Heart left ventricle (tissue), 16 donors: ENCODE results near the gene LAIR2. TPM values are rescaled to one million over a fixed set of nuclear protein-coding genes. Genes with fewer than 3 reads are reported as not detected.

Experiments
- ATAC-seq, 4 donors: fragments of 200-7000 bp; cut with Tn5 transposase; one replicate each; pipeline ENCODE4 v1.9.1; 2020 to 2022; ENCODE audit warnings: moderate library complexity in 4 of 4, mild to moderate bottlenecking in 3 of 4, moderate number of reproducible peaks in 1 of 4
- DNase-seq, 5 donors: peaks; one replicate each; pipeline ENCODE4 v3.0.0-alpha.2; 2020
- H3K27ac ChIP-seq, 12 donors: fragments of 200-600 bp; sonication (generic) in 4 of 12; one replicate each; pipeline versions ENCODE4 v1.5.0 to v1.8.0; 2016 to 2022; ENCODE audit warnings: mild to moderate bottlenecking in 2 of 12
- H3K27me3 ChIP-seq, 9 donors: fragments of 200-600 bp; sonication (generic) in 2 of 9; one replicate each; pipeline versions ENCODE4 v1.5.1 to v1.8.0; 2016 to 2022; ENCODE audit warnings: mild to moderate bottlenecking in 3 of 9
- H3K36me3 ChIP-seq, 9 donors: fragments of 200-600 bp; sonication (generic) in 2 of 9; one replicate each; pipeline versions ENCODE4 v1.5.0 to v1.8.0; 2018 to 2022; ENCODE audit warnings: mild to moderate bottlenecking in 2 of 9
- H3K4me1 ChIP-seq, 12 donors: fragments of 200-600 bp; sonication (generic) in 4 of 12; one replicate each; pipeline versions ENCODE4 v1.5.0 to v1.8.0; 2016 to 2022; ENCODE audit warnings: mild to moderate bottlenecking in 3 of 12
- H3K4me3 ChIP-seq, 12 donors: fragments of 200-600 bp; sonication (generic) in 4 of 12; one replicate each; pipeline versions ENCODE4 v1.5.0 to v1.8.0; 2017 to 2022; ENCODE audit warnings: mild to moderate bottlenecking in 9 of 12, moderate library complexity in 4 of 12
- H3K9me3 ChIP-seq, 12 donors: fragments of 200-600 bp; sonication (generic) in 4 of 12; one replicate each; pipeline versions ENCODE4 v1.5.0 to v1.8.0; 2016 to 2022; ENCODE audit warnings: mild to moderate bottlenecking in 1 of 12
- CTCF ChIP-seq, 12 donors: fragments of 200-600 bp; sonication (generic) in 4 of 12; IDR thresholded peaks; one replicate each; pipeline versions ENCODE4 v1.5.0 to v1.8.0; 2018 to 2022; ENCODE audit warnings: antibody characterized with exemption in 12 of 12, mild to moderate bottlenecking in 5 of 12
- POLR2A ChIP-seq, 2 donors: fragments of 450-650 bp; IDR thresholded peaks; one replicate each; pipeline ENCODE4 v1.6.1; 2017; ENCODE audit warnings: antibody characterized with exemption in 2 of 2, mild to moderate bottlenecking in 2 of 2, moderate library complexity in 2 of 2
- WGBS, 4 donors: extraction: QIAGEN DNeasy Blood & Tissue Kit in 2 of 4; methylation state at CpG; one replicate each; pipeline versions ENCODE4 v1.1.5 to v1.1.7; 2013 to 2018; 5-methylcytosine and 5-hydroxymethylcytosine counted together
- intact Hi-C, 10 donors: fragments of 100-400 bp; cut with DNase I; formaldehyde crosslinking; loops; one replicate each; pipeline versions ENCODE4 v1.11.1 to v1.14.2; 2022
- polyA plus RNA-seq, 2 donors: library from polyadenylated mRNA; stranded (reverse); fragments of 200-250 nt; gene quantifications; one replicate each; pipeline ENCODE4 v1.2.3, GENCODE V29; 2013
- total RNA-seq, 9 donors: library from RNA; depleted of rRNA in 2 of 9; stranded (reverse); fragments of >200 nt in 2 of 9; fragmentation: NEBNext Ultra II Directional in 3 of 9; extraction: Animal tissue kit (Norgen Biotek cat#: 25700) in 3 of 9; gene quantifications; one replicate each; pipeline versions ENCODE4 v1.1.0 to v1.2.4, GENCODE V29; 2016 to 2023
- donor health status: ischemic (EF 13 %, LVEDD 7.1; RV severe dilation, severe dysfunction).
- donor health status: healthy with polysubstance abuse.
- donor health status: DM: no; HTN: yes; CAD: no.
- donor health status: DM: no; HTN: no; CAD: no.
- donor health status: ischemic (EF 25% LVEDD 6.9; RV normal size, moderate dysfunction).
- donor health status: ischemic (EF 25% LVEDD 5.7; RV mildly dilated, moderate dysfunction).
- donor health status: healthy.
- donor health status: DM: yes; HTN: yes; CAD: no.
- donor health status: ischemic (EF 35%, LVEDD 5.7; RV mildly dilated, moderate dysfunction).
- donor health status: nonischemic (EF 11% LVEDD 7.7; RV severe dilation, severe dysfunction).
- donor health status: DM: yes; HTN: yes; CAD: no.
- donor health status: PGD.
- donor health status: ischemic (EF 29% LVEDD 5.4; RV normal size, mild dysfunction).
- donor health status: nonischemic (EF 23%, LVEDD 6.1; RV moderate dilation, normal function).

The LAIR2 gene
- total and polyA plus RNA-seq, 11 donors, result 2.4 TPM; not detected in 10

- intact Hi-C loops, result no loop called here
- no peak overlapping the region for H3K27ac ChIP-seq
- no peaks in the 10 kb centered on the region for H3K36me3 ChIP-seq
- peaks cover 0 to 23% (median 0%) of the 10 kb centered on the region in 9 donors for H3K27me3 ChIP-seq
- ATAC-seq, result no peak
- peaks cover 0 to 11% (median 0%) of the 10 kb centered on the region in 12 donors for H3K4me1 ChIP-seq
- WGBS, 4 donors, result 67 to 82% (median 72%) methylated on average over 1 of the region's 1 CpG
- TF ChIP-seq CTCF (IDR thresholded peaks at IDR 0.05) (no peak), POLR2A (IDR thresholded peaks at IDR 0.05) (no peak)
- H3K9me3 ChIP-seq, result no peaks in the 10 kb centered on the region
- no peak overlapping the region for H3K4me3 ChIP-seq
- no peak for DNase-seq
These were observed 53.6 kb downstream of the LAIR2 start for GRCh38 chr19:54556194-54556593.

- ATAC-seq, result no peak
- no peaks in the 10 kb centered on the region for H3K9me3 ChIP-seq
These were observed 55.7 kb downstream of the LAIR2 start for GRCh38 chr19:54558339-54558738.

More at GRCh38 chr19:54558339-54558738, 55.7 kb downstream of the LAIR2 start:
- no peaks in the 10 kb centered on the region for H3K36me3 ChIP-seq
- no peaks in the 10 kb centered on the region for H3K4me1 ChIP-seq
- WGBS, 4 donors, result 40 to 63% (median 58%) methylated on average over 3 of the region's 3 CpGs
- peaks cover 0 to 16% (median 0%) of the 10 kb centered on the region in 9 donors for H3K27me3 ChIP-seq
- H3K27ac ChIP-seq, result no peak overlapping the region
- no peak for DNase-seq
- intact Hi-C loops, result no loop called here
- no peak overlapping the region for H3K4me3 ChIP-seq
- TF ChIP-seq CTCF (IDR thresholded peaks at IDR 0.05) (no peak), POLR2A (IDR thresholded peaks at IDR 0.05) (no peak)

Other genes starting within 250 kb of the LAIR2 start
- 10 to 100 TPM in 2 of 9 donors, 1 to 10 TPM in 7; 1.8 to 22.2 (median 3.9) TPM for gene LILRB5, start 245.6 kb upstream of the LAIR2 start, total RNA-seq
- gene LILRB5, start 245.6 kb upstream of the LAIR2 start, polyA plus RNA-seq, result 1 to 10 TPM; 1.4 to 4.0 TPM
- gene LILRB2, start 221.7 kb upstream of the LAIR2 start, total RNA-seq, result 10 to 100 TPM in 2 of 9 donors, 1 to 10 TPM in 6, under 1 TPM in 1; 0.83 to 43.6 (median 1.7) TPM
- 1 to 10 TPM; 1.2 to 2.7 TPM for gene LILRB2, start 221.7 kb upstream of the LAIR2 start, polyA plus RNA-seq
- 10 to 100 TPM in 1 of 9 donors, 1 to 10 TPM in 6, under 1 TPM in 1, not detected in 1; 0.27 to 16.2 (median 1.5) TPM for gene LILRA5, start 189.7 kb upstream of the LAIR2 start, total RNA-seq
- gene LILRA5, start 189.7 kb upstream of the LAIR2 start, polyA plus RNA-seq, result 1 to 10 TPM in 1 of 2 donors, under 1 TPM in 1; 0.19 to 4.7 TPM
- gene LILRA4, start 163.7 kb upstream of the LAIR2 start, total RNA-seq, result not detected
- not detected for gene LILRA4, start 163.7 kb upstream of the LAIR2 start, polyA plus RNA-seq
- 100 to 1,000 TPM in 1 of 9 donors, 10 to 100 TPM in 1, 1 to 10 TPM in 7; 3.5 to 102 (median 5.4) TPM for gene LAIR1, start 137.9 kb upstream of the LAIR2 start, total RNA-seq
- 1 to 10 TPM; 2.9 to 5.3 TPM for gene LAIR1, start 137.9 kb upstream of the LAIR2 start, polyA plus RNA-seq
- 1 to 10 TPM in 5 of 9 donors, under 1 TPM in 4; 0.46 to 6.9 (median 1.1) TPM for gene TTYH1, start 87.4 kb upstream of the LAIR2 start, total RNA-seq
- 1 to 10 TPM in 1 of 2 donors, under 1 TPM in 1; 0.85 to 1.8 TPM for gene TTYH1, start 87.4 kb upstream of the LAIR2 start, polyA plus RNA-seq
- gene LENG8, start 53.6 kb upstream of the LAIR2 start, total RNA-seq, result 10 to 100 TPM; 23.6 to 82.9 (median 58.8) TPM
- 10 to 100 TPM; 35.2 to 93.9 TPM for gene LENG8, start 53.6 kb upstream of the LAIR2 start, polyA plus RNA-seq
- gene LENG9, start 39.1 kb upstream of the LAIR2 start, total RNA-seq, result 1 to 10 TPM; 1.5 to 4.1 (median 2.4) TPM
- 1 to 10 TPM; 1.4 to 2.1 TPM for gene LENG9, start 39.1 kb upstream of the LAIR2 start, polyA plus RNA-seq
- 10 to 100 TPM in 5 of 9 donors, 1 to 10 TPM in 4; 5.6 to 16.3 (median 11.4) TPM for gene CDC42EP5, start 29.5 kb upstream of the LAIR2 start, total RNA-seq
- 1 to 10 TPM; 7.1 to 8.7 TPM for gene CDC42EP5, start 29.5 kb upstream of the LAIR2 start, polyA plus RNA-seq
- 1 to 10 TPM in 4 of 9 donors, under 1 TPM in 5; 0.31 to 8.9 (median 0.94) TPM for gene LILRA2, start 71.0 kb downstream of the LAIR2 start, total RNA-seq
- under 1 TPM; 0.42 to 0.71 TPM for gene LILRA2, start 71.0 kb downstream of the LAIR2 start, polyA plus RNA-seq
- 1 to 10 TPM in 2 of 9 donors, under 1 TPM in 7; 0.16 to 7.0 (median 0.52) TPM for gene LILRA1, start 90.8 kb downstream of the LAIR2 start, total RNA-seq
- gene LILRA1, start 90.8 kb downstream of the LAIR2 start, polyA plus RNA-seq, result under 1 TPM; 0.11 to 0.28 TPM
- gene LILRB1, start 127.7 kb downstream of the LAIR2 start, total RNA-seq, result 10 to 100 TPM in 2 of 9 donors, 1 to 10 TPM in 4, under 1 TPM in 3; 0.16 to 35.6 (median 1.5) TPM
- 1 to 10 TPM in 1 of 2 donors, under 1 TPM in 1; 0.65 to 1.0 TPM for gene LILRB1, start 127.7 kb downstream of the LAIR2 start, polyA plus RNA-seq
- gene LILRB4, start 160.2 kb downstream of the LAIR2 start, total RNA-seq, result 10 to 100 TPM in 2 of 9 donors, 1 to 10 TPM in 6, under 1 TPM in 1; 0.97 to 40.9 (median 2.6) TPM
- gene LILRB4, start 160.2 kb downstream of the LAIR2 start, polyA plus RNA-seq, result 1 to 10 TPM in 1 of 2 donors, under 1 TPM in 1; 0.69 to 1.8 TPM
- gene KIR3DL3, start 221.6 kb downstream of the LAIR2 start, total RNA-seq, result not detected
- not detected for gene KIR3DL3, start 221.6 kb downstream of the LAIR2 start, polyA plus RNA-seq
- gene KIR2DL3, start 235.7 kb downstream of the LAIR2 start, total RNA-seq, result under 1 TPM in 1 of 9 donors, not detected in 8; 0.37 TPM
- not detected for gene KIR2DL3, start 235.7 kb downstream of the LAIR2 start, polyA plus RNA-seq